Fibroblast of peridontal ligament (primary cell): ENCODE measurements around the gene IDI2.
A peak's percentile ranks its signal among the peaks of the same experiment; 100 is the strongest.

Experiments
- DNase-seq: peaks from one replicate; pipeline ENCODE4 v3.0.0-alpha.2; 2010; ENCODE audit errors: extremely low read depth

Gene IDI2

GRCh38 chr10:980468-981093 is 45.1 kb downstream of the IDI2 start:
- DNase-seq: no peak

GRCh38 chr10:978826-979421 is 46.7 kb downstream of the IDI2 start:
- DNase-seq: peak; percentile 11

GRCh38 chr10:976316-976715 is 49.3 kb downstream of the IDI2 start:
- no peak for DNase-seq

GRCh38 chr10:974785-975074 is 50.9 kb downstream of the IDI2 start:
- no peak for DNase-seq

- no peak for DNase-seq
Measured at GRCh38 chr10:974038-974784, 51.4 kb downstream of the IDI2 start.

GRCh38 chr10:972763-973162 is 52.9 kb downstream of the IDI2 start:
- no peak for DNase-seq

GRCh38 chr10:971613-972012 is 54.0 kb downstream of the IDI2 start:
- no peak for DNase-seq

- peak; percentile 34 for DNase-seq
Measured at GRCh38 chr10:971150-971542, 54.5 kb downstream of the IDI2 start.

- no peak for DNase-seq
Measured at GRCh38 chr10:970311-971149, 55.1 kb downstream of the IDI2 start.

- DNase-seq: no peak
Measured at GRCh38 chr10:969473-970150, 56.0 kb downstream of the IDI2 start.
